GM15510 (cell line): ENCODE data around the gene PPHLN1.
A peak's percentile ranks its signal among the peaks of the same experiment; 100 is the strongest.

Experiments used
- POLR2A ChIP-seq: IDR thresholded peaks from 3 replicates; pipeline ENCODE4 v1.6.1; 2011; ENCODE audit warnings: borderline replicate concordance; ENCODE audit not compliant: insufficient read length; ENCODE audit errors: extremely low read depth

PPHLN1 gene, protein sequence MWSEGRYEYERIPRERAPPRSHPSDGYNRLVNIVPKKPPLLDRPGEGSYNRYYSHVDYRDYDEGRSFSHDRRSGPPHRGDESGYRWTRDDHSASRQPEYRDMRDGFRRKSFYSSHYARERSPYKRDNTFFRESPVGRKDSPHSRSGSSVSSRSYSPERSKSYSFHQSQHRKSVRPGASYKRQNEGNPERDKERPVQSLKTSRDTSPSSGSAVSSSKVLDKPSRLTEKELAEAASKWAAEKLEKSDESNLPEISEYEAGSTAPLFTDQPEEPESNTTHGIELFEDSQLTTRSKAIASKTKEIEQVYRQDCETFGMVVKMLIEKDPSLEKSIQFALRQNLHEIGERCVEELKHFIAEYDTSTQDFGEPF

DNA sequence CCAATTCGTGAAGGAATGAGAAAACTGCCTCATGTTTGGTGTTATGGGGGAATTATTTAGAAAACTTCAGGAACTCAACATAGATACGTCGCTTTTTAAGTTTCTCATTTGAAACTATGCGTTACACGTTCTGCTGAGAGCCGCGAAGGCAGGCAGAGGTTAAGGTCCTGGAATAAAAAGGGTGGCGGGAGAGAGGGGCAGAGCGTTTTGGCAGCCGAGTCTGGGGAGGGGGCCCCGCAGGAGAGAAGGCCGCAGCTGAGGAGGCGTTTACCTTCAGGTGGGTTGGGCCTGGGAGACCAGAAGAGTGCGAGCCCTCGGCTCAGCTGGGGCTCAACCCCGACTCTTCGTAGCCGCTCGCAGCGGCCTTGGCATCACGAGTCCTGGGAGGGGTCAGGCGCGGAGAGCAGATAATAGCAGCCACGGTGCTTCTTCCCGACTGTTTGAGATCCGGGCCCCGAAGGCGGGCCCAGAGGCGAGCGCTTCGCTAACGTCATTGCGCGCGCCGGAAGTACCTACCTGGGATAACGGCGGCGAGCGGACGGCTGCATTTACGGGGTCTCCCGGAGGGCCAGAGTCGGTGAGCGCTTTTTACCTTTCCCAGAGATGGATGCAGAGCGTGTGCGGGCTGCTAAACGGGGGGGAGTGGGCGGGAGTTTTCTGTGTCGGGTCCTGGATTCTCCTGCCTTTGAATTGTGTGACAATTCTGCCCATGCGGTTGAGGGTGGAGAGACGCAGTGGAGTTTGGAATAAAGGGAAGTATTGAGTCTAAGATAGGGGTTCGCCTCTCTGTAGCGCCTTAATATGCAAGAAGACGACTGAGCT lies at the start of gene PPHLN1, which contains the start of gene ZCRB1:
Gene PPHLN1, plus strand, starts transcription at position 515 of the 822 bp plus-strand sequence. CDS start 9,736 bp downstream, outside the sequence.
Gene ZCRB1, minus strand, starts transcription at position 442 of the 822 bp plus-strand sequence. CDS start 1,992 bp downstream, outside the sequence.
- peak; percentile 86 for TF ChIP-seq POLR2A

DNA sequence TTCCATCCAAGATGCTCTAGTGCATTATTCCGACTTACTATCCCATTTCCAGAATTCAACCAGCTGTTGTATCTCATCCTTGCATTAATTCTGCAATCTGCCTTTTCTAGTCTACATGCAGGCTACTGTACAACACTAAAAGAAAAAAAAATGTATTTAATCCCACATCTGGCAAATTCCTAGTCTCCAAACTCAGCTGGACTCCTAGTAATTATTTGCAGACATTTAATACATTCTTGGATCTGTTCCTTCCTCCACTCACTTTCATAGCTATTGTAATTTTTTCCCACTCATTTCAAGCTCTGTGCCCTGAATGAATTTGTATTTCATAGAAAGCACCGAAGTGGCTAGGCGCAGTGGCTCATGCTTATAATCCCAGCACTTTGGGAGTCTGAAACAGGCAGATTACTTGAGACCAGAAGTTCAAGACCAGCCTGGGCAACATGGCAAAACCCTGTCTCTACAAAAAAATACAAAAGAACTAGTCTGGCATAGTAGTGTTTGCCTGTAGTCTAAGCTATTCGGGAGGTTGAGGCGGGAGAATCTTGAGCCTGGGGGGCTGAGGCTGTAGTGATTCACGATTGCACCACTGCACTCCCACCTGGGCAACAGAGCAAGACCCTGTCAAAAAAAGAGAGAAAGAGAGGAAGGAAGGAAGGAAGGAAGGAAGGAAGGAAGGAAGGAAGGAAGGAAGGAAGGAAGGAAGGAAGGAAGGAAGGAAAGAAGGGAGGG lies 48.4 kb upstream of the PPHLN1 start:
- TF ChIP-seq POLR2A = no peak

DNA sequence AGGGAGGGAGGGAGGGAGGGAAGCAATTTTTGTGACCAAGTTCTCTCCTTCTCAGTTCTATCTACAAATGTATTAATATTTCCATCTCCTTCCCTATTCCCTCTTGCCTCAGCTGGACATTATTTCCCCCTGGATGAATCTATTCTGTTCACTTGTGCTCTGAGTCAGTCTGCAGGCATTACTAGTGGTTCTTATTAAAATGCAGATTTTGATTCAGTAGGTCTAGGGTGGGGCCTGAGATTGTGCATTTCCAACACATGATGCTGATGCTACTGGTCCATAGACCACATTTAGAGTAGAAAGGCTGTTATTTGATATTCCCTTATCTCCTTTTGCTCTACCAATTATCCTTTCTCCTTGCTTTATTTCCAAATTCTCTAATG lies 47.8 kb upstream of the PPHLN1 start:
- no peak for TF ChIP-seq POLR2A

DNA sequence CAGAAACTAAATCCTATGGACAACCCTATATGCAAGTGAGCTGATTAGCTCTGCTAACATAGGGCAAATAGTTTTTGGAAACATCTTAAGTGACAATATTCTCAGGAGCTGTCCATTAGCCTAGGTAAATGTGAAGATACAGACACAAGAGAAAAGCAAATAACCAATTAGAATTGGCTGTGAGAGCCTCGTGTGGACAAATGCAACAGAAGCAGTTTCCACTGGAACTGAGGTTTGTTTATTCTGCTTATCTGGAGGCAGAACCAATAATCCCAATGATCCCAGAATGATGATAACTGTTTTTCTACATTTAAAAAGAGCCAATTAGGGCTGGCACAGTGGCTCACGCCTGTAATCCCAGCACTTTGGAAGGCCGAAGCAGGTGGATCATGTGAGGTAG lies 44.7 kb upstream of the PPHLN1 start:
- TF ChIP-seq POLR2A = no peak

DNA sequence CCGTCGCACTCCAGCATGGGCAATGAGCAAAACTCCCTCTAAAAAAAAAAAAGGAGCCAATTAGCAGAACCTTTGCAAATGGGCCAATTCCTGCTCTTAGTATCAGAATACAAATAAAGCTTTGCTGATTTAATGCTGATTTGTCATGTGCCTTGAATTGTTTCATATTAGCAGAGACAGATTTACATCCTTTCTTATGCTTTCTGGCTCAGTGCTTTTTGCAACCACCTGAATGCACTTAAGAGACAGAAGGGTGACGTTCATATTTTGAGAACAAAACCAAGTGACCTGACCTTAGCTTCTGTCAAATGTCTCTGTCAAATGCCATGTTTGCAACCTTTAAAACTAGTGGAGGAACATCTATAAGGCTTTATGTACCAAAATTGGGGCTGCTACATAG lies 44.1 kb upstream of the PPHLN1 start:
- TF ChIP-seq POLR2A = no peak

DNA sequence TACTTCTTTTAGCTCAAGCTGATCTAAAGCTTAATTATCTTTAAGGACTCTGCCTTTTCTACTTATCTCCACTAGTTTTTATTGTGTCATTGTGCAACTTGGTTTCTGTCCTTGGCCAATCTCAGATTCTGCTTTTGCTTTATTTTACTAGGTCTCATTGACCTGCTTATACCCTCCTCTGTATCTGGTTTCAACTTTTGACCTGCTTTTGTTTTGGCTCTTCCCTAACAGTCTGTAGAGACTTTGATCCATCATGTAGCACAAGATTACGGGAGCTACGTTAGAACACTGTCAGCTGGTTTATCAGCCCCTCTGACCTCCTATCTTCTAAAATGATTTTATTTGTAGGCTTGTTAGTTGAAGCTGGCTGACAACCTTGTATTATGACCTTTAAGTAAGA lies 43.7 kb upstream of the PPHLN1 start:
- no peak for TF ChIP-seq POLR2A

DNA sequence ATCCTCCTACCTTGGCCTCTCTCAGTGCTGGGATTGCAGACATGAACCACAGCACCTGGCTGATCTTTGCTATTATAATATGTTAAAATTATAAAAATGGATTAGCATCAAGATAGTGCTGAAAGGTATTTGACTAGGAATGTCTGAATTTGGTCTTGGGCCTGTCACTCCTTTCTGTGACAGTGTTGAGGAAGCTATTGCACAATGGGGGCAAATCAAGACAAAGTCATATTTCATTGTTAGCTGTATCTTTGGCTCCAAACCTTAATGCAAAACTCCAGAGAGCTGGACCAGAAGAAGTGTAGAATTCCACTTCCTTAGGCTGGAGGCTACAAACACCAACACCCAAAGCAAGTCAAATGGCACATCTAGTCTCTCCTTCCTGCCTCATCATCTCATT lies 42.2 kb upstream of the PPHLN1 start:
- no peak for TF ChIP-seq POLR2A

DNA sequence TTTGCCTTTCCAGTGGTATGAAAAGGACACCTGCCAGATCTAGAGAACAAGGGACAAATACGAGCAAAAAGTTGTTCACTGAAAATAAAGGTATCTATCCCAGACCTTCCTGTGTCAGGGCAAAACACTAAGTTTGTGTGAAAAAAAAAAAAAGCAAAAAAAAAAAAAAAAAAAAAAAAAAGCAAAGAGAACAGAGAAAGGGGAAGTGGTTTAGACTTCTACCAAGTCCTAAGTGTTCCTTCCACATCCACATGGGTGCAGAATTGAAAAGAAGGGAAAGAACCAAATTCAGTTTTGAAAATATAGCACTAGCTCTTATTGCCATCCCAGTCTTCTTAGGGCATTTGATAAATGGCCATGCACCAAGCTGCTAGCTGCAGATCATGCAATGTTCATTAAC lies 41.8 kb upstream of the PPHLN1 start:
- TF ChIP-seq POLR2A = no peak

DNA sequence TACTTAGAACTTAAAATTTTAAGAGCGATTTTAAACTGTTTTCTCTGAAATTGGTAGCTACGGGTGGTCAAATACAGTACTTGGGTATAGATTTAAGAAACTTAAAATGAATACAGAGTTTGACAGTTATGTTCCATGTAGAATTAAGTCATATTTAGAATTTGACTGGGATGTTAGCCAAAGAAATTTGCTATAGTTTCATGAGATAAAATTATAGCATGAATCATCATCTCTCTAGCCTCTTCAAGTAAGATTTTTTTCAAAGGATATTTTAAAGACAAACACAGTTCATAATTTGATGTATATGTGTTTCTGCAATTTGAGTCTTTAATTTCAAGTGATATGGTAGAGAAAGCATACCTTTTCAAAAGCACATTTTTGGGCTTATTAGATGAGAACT lies 41.1 kb upstream of the PPHLN1 start:
- TF ChIP-seq POLR2A = no peak

DNA sequence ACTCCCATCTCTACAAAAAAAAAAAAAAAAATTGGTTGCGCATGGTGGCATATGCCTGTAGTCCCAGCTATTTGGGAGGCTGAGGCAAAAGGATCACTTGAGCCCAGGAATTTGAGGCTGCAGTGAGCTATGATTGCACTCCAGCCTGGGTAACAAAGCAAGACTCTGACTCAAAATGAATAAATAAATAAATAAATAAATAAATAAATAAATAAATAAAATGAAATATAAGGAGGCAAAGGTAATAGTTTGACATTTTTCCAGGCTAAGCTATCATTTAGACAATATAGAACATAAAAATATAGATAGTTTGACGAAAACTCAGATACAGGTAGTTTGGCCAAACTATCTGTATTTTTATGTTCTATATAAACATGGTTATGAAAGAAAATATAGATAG lies 40.5 kb upstream of the PPHLN1 start:
- TF ChIP-seq POLR2A = no peak

DNA sequence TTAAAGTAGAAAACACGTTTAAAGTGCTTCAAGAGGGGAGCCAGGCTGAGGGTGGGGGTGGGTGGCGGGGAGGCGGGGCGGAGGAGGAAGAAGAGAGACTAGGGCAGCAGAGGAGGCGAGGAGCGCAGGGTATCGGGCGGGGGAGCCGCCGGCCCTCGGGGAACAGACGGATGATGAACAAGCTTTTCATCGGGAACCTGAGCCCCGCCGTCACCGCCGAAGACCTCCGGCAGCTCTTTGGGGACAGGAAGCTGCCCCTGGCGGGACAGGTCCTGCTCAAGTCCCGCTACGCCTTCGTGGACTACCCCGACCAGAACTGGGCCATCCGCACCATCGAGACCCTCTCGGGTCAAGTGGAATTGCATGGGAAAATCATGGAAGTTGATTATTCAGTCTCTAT lies 39.2 kb upstream of the PPHLN1 start:
- no peak for TF ChIP-seq POLR2A

DNA sequence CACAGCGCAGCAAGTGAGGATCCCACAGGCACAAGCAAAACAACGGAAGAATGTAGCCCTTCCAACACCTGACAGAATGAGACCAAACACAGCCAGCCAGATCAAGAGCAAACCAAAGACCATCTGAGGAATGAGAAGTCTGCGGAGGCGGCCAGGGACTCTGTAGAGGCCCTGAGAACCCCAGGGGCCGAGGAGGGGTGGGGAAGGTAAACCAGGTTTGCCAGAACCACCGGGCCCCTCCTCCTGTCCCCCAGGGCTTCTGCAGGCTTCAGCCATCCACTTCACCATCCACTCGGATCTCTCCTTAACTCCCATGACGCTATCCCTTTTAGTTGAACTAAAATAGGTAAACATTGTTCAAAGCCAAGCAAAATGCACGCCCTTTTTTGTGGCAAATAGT lies 37.4 kb upstream of the PPHLN1 start:
- TF ChIP-seq POLR2A = no peak

DNA sequence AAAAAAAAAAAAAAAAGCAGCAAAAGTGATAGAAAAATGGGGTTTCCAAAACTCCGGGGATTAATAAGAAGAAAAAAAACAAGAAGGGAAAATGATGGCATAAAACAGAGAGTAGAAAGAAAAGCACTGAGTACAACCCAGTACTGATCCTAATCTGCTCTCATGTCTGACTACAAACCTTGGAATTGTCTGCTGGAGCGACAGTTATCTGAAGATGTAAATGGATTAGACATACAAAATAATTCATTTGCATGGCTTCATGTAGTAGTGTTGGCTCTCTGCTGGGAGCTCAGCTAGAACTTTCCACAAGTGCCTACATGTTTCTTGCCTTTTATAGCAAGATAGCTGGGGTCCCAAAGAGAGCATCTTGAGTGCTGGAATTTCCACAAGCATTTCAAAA lies 34.3 kb upstream of the PPHLN1 start:
- no peak for TF ChIP-seq POLR2A

DNA sequence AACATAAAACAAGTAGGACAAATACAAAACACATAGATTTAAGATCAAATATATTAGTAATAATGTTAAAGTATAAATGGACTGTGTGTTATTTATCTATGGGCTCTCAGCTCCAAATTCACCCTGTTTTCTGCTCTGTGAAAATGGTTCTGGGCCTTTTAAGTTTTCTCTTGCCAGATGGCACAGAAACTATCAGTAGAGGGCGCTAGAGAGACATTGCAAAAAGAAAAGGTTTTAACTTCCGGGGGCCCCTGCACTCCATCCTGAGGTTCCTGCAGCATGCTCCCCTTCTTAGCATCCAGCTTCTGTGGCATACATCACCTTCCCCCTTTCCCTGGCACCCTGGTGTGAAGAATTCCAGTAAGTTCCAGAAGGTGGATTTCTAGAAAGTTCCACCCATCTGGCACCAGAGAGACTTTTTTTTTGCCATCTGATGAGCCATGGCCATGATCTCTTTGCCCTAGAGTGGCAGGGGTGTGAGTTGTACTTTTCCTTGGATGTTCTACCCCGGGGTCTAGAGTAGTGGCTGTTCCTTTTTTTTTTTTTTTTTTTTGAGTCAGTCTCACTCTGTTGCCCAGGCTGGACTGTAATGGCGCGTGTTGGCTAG lies 29.4 kb upstream of the PPHLN1 start:
- no peak for TF ChIP-seq POLR2A

DNA sequence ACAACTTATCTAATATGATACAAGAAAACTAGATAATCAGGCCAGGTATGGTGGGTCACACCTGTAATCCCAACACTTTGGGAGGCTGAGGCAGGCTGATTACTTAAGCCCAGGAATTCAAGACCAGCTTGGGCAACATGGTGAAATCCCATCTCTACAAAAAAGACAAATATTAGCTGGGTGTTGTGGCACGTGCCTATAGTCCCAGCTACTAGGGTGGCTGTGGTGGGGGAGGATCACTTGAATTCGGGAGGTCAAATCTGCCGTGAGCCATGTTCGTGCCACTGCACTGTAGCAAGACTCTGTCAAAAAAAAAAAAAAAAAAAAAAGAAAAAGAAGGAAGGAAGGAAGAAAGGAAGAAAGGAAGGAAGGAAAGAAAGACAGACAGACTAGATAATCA lies 27.1 kb upstream of the PPHLN1 start:
- TF ChIP-seq POLR2A = no peak
